ENCODE measurements around the gene POLR2L. TPM values are rescaled to one million over a fixed set of nuclear protein-coding genes. Genes with fewer than 3 reads are reported as not detected.

Gene POLR2L
- total and polyA plus RNA-seq, 2 experiments from 2014 or later: 113 to 804 TPM

- H3F3A ChIP-seq (ENCODE audit: insufficient read depth): no peaks in the 10 kb centered on the region
- H4K20me1 ChIP-seq (ENCODE audit: insufficient read depth): no peaks in the 10 kb centered on the region
- no peaks in the 10 kb centered on the region for H3K36me3 ChIP-seq (ENCODE audit: low read depth)
- peaks cover 13% of the 10 kb centered on the region; the same call in 1 of the 2 replicates for H3K79me2 ChIP-seq (ENCODE audit: insufficient read depth)
- no peak for DNase-seq
- no peak overlapping the region for H2AFZ ChIP-seq
- no peak overlapping the region for H3K4me2 ChIP-seq (ENCODE audit: unreplicated experiment)
- no peaks in the 10 kb centered on the region for H3K9me3 ChIP-seq (ENCODE audit: low read depth)
- in situ Hi-C loops (cut with MboI): no loop called here
- no peak overlapping the region for H3K9ac ChIP-seq
- WGBS, 2 experiments (ENCODE audit: low coverage in 1 of 2, low lambda C conversion rate in 2 of 2, missing lambda C conversion rate in 2 of 2): 89 to 94% methylated on average over 5 to 7 of the region's 7 CpGs
- no peak overlapping the region for H3K4me3 ChIP-seq
- H3K27me3 ChIP-seq (replicated peaks; ENCODE audit: insufficient read depth): no peaks in the 10 kb centered on the region
- TF ChIP-seq EZH2phosphoT487 (IDR thresholded peaks at IDR 0.05; ENCODE audit: insufficient read depth, low read depth) (no peak), EZH2 (IDR thresholded peaks at IDR 0.05; ENCODE audit: insufficient read depth, poor library complexity, severe bottlenecking) (no peak)
- no peaks in the 10 kb centered on the region for H3K9me2 ChIP-seq (ENCODE audit: insufficient read depth)
- H3K27ac ChIP-seq: no peak overlapping the region
- 0 out of 2 replicates have a peak, but pooled peaks cover 7% of the 10 kb centered on the region for H3K4me1 ChIP-seq (ENCODE audit: insufficient read depth)
These were observed 13.0 kb upstream of the POLR2L start for GRCh38 chr11:855330-855674.

- Histone ChIP-seq H2AFZ (no peak overlapping the region), H3K9me3 (ENCODE audit: low read depth) (no peaks in the 10 kb centered on the region), H3F3A (ENCODE audit: insufficient read depth) (no peaks in the 10 kb centered on the region), H3K4me1 (ENCODE audit: insufficient read depth) (0 out of 2 replicates have a peak, but pooled peaks cover 4% of the 10 kb centered on the region), H3K79me2 (ENCODE audit: insufficient read depth) (peaks cover 13% of the 10 kb centered on the region; the same call in 1 of the 2 replicates), H3K27ac (no peak overlapping the region), H4K20me1 (ENCODE audit: insufficient read depth) (no peaks in the 10 kb centered on the region), H3K9ac (no peak overlapping the region), H3K27me3 (replicated peaks; ENCODE audit: insufficient read depth) (no peaks in the 10 kb centered on the region), H3K36me3 (ENCODE audit: low read depth) (no peaks in the 10 kb centered on the region), H3K9me2 (ENCODE audit: insufficient read depth) (no peaks in the 10 kb centered on the region), H3K4me2 (ENCODE audit: unreplicated experiment) (no peak overlapping the region), H3K4me3 (no peak overlapping the region)
- no peak for DNase-seq
- in situ Hi-C loops (cut with MboI): no loop called here
- TF ChIP-seq EZH2 (IDR thresholded peaks at IDR 0.05; ENCODE audit: insufficient read depth, poor library complexity, severe bottlenecking) (no peak), EZH2phosphoT487 (IDR thresholded peaks at IDR 0.05; ENCODE audit: insufficient read depth, low read depth) (no peak)
- 83 to 86% methylated on average over 18 of the region's 20 CpGs for WGBS, 2 experiments (ENCODE audit: low coverage in 1 of 2, low lambda C conversion rate in 2 of 2, missing lambda C conversion rate in 2 of 2)
These were observed 12.4 kb upstream of the POLR2L start for GRCh38 chr11:854601-855329.

- Histone ChIP-seq H3K4me1 (ENCODE audit: insufficient read depth) (no peaks in the 10 kb centered on the region), H4K20me1 (ENCODE audit: insufficient read depth) (no peaks in the 10 kb centered on the region)
These were observed 11.5 kb upstream of the POLR2L start for GRCh38 chr11:853682-854448.

GRCh38 chr11:852762-853161 lies 10.4 kb upstream of the POLR2L start:
- no peaks in the 10 kb centered on the region for H3K36me3 ChIP-seq (ENCODE audit: low read depth)
- 58 to 82% methylated on average over 2 to 14 of the region's 15 CpGs for WGBS, 2 experiments (ENCODE audit: low coverage in 1 of 2, low lambda C conversion rate in 2 of 2, missing lambda C conversion rate in 2 of 2)
- TF ChIP-seq EZH2phosphoT487 (IDR thresholded peaks at IDR 0.05; ENCODE audit: insufficient read depth, low read depth) (no peak), EZH2 (IDR thresholded peaks at IDR 0.05; ENCODE audit: insufficient read depth, poor library complexity, severe bottlenecking) (no peak)

More at GRCh38 chr11:853682-854448, 11.5 kb upstream of the POLR2L start:
- TF ChIP-seq EZH2phosphoT487 (IDR thresholded peaks at IDR 0.05; ENCODE audit: insufficient read depth, low read depth): no peak
- TF ChIP-seq EZH2 (IDR thresholded peaks at IDR 0.05; ENCODE audit: insufficient read depth, poor library complexity, severe bottlenecking): no peak
- H3K79me2 ChIP-seq (ENCODE audit: insufficient read depth): peaks cover 19% of the 10 kb centered on the region; the same call in 1 of the 2 replicates
- no peaks in the 10 kb centered on the region for H3K9me2 ChIP-seq (ENCODE audit: insufficient read depth)
- no peak overlapping the region for H3K4me3 ChIP-seq
- in situ Hi-C loops (cut with MboI): no loop called here
- H3K27me3 ChIP-seq (replicated peaks; ENCODE audit: insufficient read depth): no peaks in the 10 kb centered on the region
- 92 to 97% methylated on average over 25 to 27 of the region's 27 CpGs for WGBS, 2 experiments (ENCODE audit: low coverage in 1 of 2, low lambda C conversion rate in 2 of 2, missing lambda C conversion rate in 2 of 2)
- DNase-seq: no peak
- no peak overlapping the region for H2AFZ ChIP-seq
- no peak overlapping the region for H3K4me2 ChIP-seq (ENCODE audit: unreplicated experiment)
- H3K36me3 ChIP-seq (ENCODE audit: low read depth): no peaks in the 10 kb centered on the region
- no peak overlapping the region for H3K9ac ChIP-seq
- no peaks in the 10 kb centered on the region for H3K9me3 ChIP-seq (ENCODE audit: low read depth)
- H3K27ac ChIP-seq: no peak overlapping the region
- no peaks in the 10 kb centered on the region for H3F3A ChIP-seq (ENCODE audit: insufficient read depth)

More at GRCh38 chr11:852762-853161, 10.4 kb upstream of the POLR2L start:
- Histone ChIP-seq H3K27me3 (replicated peaks; ENCODE audit: insufficient read depth) (no peaks in the 10 kb centered on the region), H4K20me1 (ENCODE audit: insufficient read depth) (no peaks in the 10 kb centered on the region), H3K9ac (no peak overlapping the region), H3K9me3 (ENCODE audit: low read depth) (no peaks in the 10 kb centered on the region), H3K9me2 (ENCODE audit: insufficient read depth) (no peaks in the 10 kb centered on the region), H3K27ac (no peak overlapping the region), H3K79me2 (ENCODE audit: insufficient read depth) (peaks cover 29% of the 10 kb centered on the region), H3K4me1 (ENCODE audit: insufficient read depth) (no peaks in the 10 kb centered on the region), H3K4me3 (no peak overlapping the region), H3F3A (ENCODE audit: insufficient read depth) (no peaks in the 10 kb centered on the region), H2AFZ (no peak overlapping the region), H3K4me2 (ENCODE audit: unreplicated experiment) (no peak overlapping the region)
- in situ Hi-C loops (cut with MboI): no loop called here
- no peak for DNase-seq

Data from GM23248 (cell line).